Measurements from ENCODE around the gene S100PBP. TPM values are rescaled to one million over a fixed set of nuclear protein-coding genes. Genes with fewer than 3 reads are reported as not detected.

The S100PBP gene
- total RNA-seq, 4 donors from 2014 or later, result 11.0 to 32.1 (median 18.2) TPM

DNA sequence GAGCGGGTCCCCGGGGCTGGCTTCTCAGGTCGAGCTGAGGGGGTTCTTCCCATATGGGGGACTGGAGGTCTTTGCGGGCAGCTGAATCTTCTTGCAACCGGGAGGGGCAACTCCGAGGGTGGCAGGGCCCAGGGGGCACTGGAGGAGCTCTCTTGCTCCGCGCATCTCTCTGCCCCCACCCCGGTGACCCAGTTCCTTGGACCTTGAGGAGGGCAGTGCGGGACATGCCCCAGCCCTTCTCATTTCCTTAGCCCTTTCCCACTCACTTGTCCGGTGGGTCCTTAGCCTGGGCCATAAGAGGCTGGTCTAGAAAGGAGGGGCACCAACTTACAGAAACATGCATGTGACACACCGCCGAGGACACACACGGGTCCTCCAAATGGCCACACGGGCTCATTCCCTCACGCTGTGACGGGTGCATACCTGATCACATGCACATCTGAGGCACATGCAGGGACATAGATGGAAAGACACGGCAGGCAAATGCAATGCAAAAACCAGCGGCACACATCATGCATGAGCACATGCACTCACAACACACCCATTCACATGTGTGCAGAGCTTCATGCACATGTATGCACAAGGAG, 69.5 kb downstream of the S100PBP start:
- no peak overlapping the region for H3K4me3 ChIP-seq (ENCODE audit: low read depth, poor library complexity, severe bottlenecking)
- intact Hi-C loops (cut with DNase I; ENCODE audit: low total_unique reads), result no loop called here
- no peak for DNase-seq (ENCODE audit: low spot score in 2 of 2)
- TF ChIP-seq POLR2A (IDR thresholded peaks at IDR 0.05) (no peak), CTCF (IDR thresholded peaks at IDR 0.05) (no peak)
- 46 to 51% methylated on average over 16 to 17 of the region's 19 CpGs for WGBS, 2 donors

DNA sequence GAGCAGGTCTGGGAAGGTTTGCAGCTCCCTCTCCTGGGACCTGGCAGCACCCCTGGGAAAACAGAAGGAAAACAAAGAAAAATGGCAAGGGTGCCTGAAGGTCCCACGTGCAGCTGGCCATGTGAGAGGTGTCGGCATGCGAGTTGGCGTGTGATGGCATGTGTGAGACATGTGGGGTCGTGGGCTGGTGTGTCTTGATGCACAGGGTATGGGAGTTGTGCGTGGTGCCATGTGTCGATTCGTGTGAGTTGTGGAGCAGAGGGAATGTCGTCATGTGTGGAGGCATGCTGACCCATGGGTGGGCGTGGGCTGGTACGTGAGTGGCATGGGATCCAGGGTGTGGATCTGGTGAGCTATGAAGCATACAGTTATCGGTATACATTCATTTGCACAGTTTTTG, 70.2 kb downstream of the S100PBP start:
- no peak for TF ChIP-seq POLR2A (IDR thresholded peaks at IDR 0.05)
- TF ChIP-seq CTCF (IDR thresholded peaks at IDR 0.05), result peak in 1 of 3 donors; percentile 14
- intact Hi-C loops (cut with DNase I; ENCODE audit: low total_unique reads), result no loop called here
- DNase-seq (ENCODE audit: low spot score in 2 of 2), result no peak
- H3K4me3 ChIP-seq (ENCODE audit: low read depth, poor library complexity, severe bottlenecking), result no peak overlapping the region
- WGBS, 2 donors, result 72 to 74% methylated on average over 12 of the region's 12 CpGs

DNA sequence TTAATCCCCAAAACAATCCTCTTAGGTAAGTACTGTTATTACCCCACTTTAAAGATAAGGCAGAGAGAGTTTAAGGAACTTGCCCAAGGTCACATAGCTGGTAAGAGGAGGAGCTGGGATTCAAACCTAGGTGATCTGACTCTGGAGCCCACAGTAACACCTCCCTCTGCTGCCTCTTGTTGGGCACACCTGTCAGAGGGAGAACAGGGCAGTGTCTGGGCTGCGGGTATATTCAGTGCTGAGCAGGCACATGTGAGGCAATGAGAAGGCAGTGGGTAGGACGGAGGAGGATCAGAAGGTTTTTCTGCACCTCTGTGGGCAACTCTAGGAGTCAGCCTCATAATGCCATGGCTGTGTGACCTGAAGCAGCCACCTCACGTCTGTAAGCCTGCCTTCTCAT, 70.7 kb downstream of the S100PBP start:
- DNase-seq (ENCODE audit: low spot score in 2 of 2), result no peak
- H3K4me3 ChIP-seq (ENCODE audit: low read depth, poor library complexity, severe bottlenecking), result no peak overlapping the region
- TF ChIP-seq CTCF (IDR thresholded peaks at IDR 0.05) (no peak), POLR2A (IDR thresholded peaks at IDR 0.05) (no peak)
- intact Hi-C loops (cut with DNase I; ENCODE audit: low total_unique reads), result no loop called here
- 79 to 89% methylated on average over 3 of the region's 3 CpGs for WGBS, 2 donors

DNA sequence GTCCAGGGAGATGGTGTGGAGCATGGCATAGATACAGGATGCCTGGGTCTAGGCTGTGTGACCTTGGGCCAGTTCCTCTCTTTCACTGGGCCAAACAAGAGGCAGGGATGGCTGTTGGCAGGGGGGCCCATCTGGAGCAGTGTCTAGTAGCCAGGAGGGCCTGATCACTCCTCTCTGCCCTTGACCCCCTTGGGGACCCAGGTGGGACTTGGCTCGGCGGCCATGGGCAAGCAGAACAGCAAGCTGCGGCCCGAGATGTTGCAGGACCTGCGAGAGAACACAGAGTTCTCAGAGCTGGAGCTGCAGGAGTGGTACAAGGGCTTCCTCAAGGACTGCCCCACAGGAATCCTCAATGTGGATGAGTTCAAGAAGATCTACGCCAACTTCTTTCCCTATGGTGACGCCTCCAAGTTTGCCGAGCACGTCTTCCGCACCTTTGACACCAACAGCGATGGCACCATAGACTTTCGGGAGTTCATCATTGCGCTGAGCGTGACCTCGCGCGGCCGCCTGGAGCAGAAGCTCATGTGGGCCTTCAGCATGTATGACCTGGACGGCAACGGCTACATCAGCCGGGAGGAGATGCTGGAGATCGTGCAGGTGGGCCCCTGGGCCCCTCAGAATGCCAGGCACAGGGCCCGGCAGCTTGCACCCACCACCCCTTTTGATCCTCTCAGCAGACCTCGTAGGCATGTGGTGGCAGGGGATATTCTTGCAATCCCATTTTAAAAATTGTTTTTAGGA, 71.4 kb downstream of the S100PBP start:
- intact Hi-C loops (cut with DNase I; ENCODE audit: low total_unique reads), result no loop called here
- no peak for DNase-seq (ENCODE audit: low spot score in 2 of 2)
- H3K4me3 ChIP-seq (ENCODE audit: low read depth, poor library complexity, severe bottlenecking), result no peak overlapping the region
- TF ChIP-seq POLR2A (IDR thresholded peaks at IDR 0.05) (no peak), CTCF (IDR thresholded peaks at IDR 0.05) (no peak)
- WGBS, 2 donors, result 90 to 91% methylated on average over 24 of the region's 24 CpGs

- intact Hi-C loops (cut with DNase I; ENCODE audit: low total_unique reads), result no loop called here
- no peak overlapping the region for H3K4me3 ChIP-seq (ENCODE audit: low read depth, poor library complexity, severe bottlenecking)
- no peak for DNase-seq (ENCODE audit: low spot score in 2 of 2)
- TF ChIP-seq POLR2A (IDR thresholded peaks at IDR 0.05), result no peak
- no peak for TF ChIP-seq CTCF (IDR thresholded peaks at IDR 0.05)
- 92 to 97% methylated on average over 3 of the region's 3 CpGs for WGBS, 2 donors
Measured at GRCh38 chr1:32889731-32890278, 72.4 kb downstream of the S100PBP start.
